Prostate gland (tissue), 2 donors: ENCODE results near the gene ACTR1A. TPM values are rescaled to one million over a fixed set of nuclear protein-coding genes. Genes with fewer than 3 reads are reported as not detected.

Source experiments
- DNase-seq: peaks from one replicate; pipeline ENCODE4 v3.0.0-alpha.2; 2019; ENCODE audit warnings: low spot score
- H3K27ac ChIP-seq, 2 donors: fragments of 200-600 bp; sonication (generic); 2 replicates each; pipeline ENCODE4 v1.5.1; 2017 to 2019
- H3K27me3 ChIP-seq: fragments of 200-600 bp; sonication (generic); replicated peaks from 2 replicates; pipeline ENCODE4 v1.5.1; 2019; ENCODE audit not compliant: insufficient read depth
- H3K36me3 ChIP-seq, 2 donors: fragments of 200-600 bp; sonication (generic); 1 replicate in 1 of 2; 2 replicates in 1 of 2; pipeline versions ENCODE4 v1.5.1 to v1.8.1; 2017 to 2019
- H3K4me1 ChIP-seq: fragments of 200-600 bp; sonication (generic); replicated peaks from 2 replicates; pipeline ENCODE4 v1.5.1; 2019
- H3K4me3 ChIP-seq, 2 donors: fragments of 200-600 bp; sonication (generic); 2 replicates each; pipeline ENCODE4 v1.5.1; 2017 to 2019
- H3K9me3 ChIP-seq: fragments of 200-600 bp; sonication (generic); 2 replicates; pipeline ENCODE4 v1.5.1; 2017
- POLR2A ChIP-seq: fragments of 450-650 bp; IDR thresholded peaks from one replicate; pipeline ENCODE4 v1.6.1; 2016; ENCODE audit warnings: antibody characterized with exemption, mild to moderate bottlenecking
- POLR2AphosphoS5 ChIP-seq: sonication (generic); formaldehyde crosslinking; IDR thresholded peaks from one replicate; pipeline ENCODE4 v1.6.1; 2017; ENCODE audit warnings: antibody characterized with exemption
- WGBS: methylation state at CpG from one replicate; pipeline ENCODE4 v1.1.5; 2018; 5-methylcytosine and 5-hydroxymethylcytosine counted together
- intact Hi-C: fragments of 100-400 bp; cut with DNase I; formaldehyde crosslinking; loops from one replicate; pipeline ENCODE4 v1.14.2; 2022
- total RNA-seq, 2 donors: library from RNA; depleted of rRNA; stranded (reverse); fragments of >200 nt; gene quantifications; one replicate each; pipeline ENCODE4 v1.1.0, GENCODE V29; 2016
- TF ChIP-seq, protein P1 (sequence below), 4 experiments: fragments of 200-600 bp in 2 of 4; fragments of 450-650 bp in 2 of 4; sonication (generic) in 2 of 4; IDR thresholded peaks; 1 replicate in 3 of 4; 2 replicates in 1 of 4; pipeline ENCODE4 v1.5.1; 2016 to 2019; ENCODE audit warnings: antibody characterized with exemption in 4 of 4, mild to moderate bottlenecking in 2 of 4, moderate library complexity in 2 of 4

Gene ACTR1A
- total RNA-seq, 2 donors from 2014 or later, result 75.6 to 95.9 TPM

DNA sequence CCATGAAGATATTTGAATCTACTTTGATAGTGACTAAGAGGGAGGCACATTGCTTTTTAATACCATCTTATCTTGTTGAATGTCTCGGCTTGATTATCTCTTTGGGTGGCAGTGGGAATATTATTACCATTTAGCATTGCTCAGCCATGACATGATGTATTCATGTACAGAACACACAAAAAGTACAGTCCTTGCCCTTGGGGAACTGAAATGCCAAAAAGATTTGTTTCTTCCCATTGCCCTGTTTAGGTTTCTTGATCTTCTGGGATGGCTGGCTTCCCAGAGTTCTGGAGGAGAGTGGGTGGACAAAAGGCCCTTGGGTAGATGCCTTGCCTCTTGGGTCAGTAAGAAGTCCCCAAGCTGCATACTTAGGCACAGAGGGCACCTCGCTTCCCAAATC lies 25.0 kb upstream of the ACTR1A start:
- WGBS, result 87% methylated on average over 2 of the region's 2 CpGs
- intact Hi-C loops, result no loop called here
- TF ChIP-seq, protein P1, sequence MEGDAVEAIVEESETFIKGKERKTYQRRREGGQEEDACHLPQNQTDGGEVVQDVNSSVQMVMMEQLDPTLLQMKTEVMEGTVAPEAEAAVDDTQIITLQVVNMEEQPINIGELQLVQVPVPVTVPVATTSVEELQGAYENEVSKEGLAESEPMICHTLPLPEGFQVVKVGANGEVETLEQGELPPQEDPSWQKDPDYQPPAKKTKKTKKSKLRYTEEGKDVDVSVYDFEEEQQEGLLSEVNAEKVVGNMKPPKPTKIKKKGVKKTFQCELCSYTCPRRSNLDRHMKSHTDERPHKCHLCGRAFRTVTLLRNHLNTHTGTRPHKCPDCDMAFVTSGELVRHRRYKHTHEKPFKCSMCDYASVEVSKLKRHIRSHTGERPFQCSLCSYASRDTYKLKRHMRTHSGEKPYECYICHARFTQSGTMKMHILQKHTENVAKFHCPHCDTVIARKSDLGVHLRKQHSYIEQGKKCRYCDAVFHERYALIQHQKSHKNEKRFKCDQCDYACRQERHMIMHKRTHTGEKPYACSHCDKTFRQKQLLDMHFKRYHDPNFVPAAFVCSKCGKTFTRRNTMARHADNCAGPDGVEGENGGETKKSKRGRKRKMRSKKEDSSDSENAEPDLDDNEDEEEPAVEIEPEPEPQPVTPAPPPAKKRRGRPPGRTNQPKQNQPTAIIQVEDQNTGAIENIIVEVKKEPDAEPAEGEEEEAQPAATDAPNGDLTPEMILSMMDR (IDR thresholded peaks at IDR 0.05), result no peak
- TF ChIP-seq POLR2AphosphoS5 (no peak), POLR2A (no peak)

DNA sequence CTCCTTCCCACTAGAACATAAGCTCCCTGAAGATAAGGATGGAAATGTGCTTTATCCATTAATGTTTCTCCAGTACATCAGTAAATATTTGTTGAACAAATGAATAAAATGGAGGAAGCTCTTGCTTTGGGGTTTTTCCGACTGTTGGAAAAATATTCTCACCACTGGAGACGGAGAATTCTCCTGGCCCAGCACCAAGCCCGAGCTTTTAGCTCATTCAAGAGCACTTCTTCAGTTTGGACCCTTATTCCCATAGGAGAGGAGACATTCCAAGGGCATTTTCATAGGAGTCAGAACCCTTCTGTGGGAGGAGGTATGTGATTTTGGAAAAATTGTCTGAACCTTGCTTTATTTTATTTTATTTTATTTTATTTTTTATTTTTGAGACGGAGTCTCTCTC lies 22.2 kb upstream of the ACTR1A start:
- no peak overlapping the region for H3K4me3 ChIP-seq
- H3K36me3 ChIP-seq, result no peaks in the 10 kb centered on the region
- DNase-seq, result no peak
- no peaks in the 10 kb centered on the region for H3K27me3 ChIP-seq
- no peak overlapping the region for H3K27ac ChIP-seq
- intact Hi-C loops, result no loop called here
- 79% methylated on average over 4 of the region's 4 CpGs for WGBS
- no peaks in the 10 kb centered on the region for H3K4me1 ChIP-seq
- TF ChIP-seq POLR2AphosphoS5 (no peak), POLR2A (no peak)
- TF ChIP-seq, protein P1 (IDR thresholded peaks at IDR 0.05), result no peak
- H3K9me3 ChIP-seq, result no peaks in the 10 kb centered on the region

More for the DNA sequence above, 25.0 kb upstream of the ACTR1A start:
- no peaks in the 10 kb centered on the region for H3K9me3 ChIP-seq
- DNase-seq, result no peak
- no peaks in the 10 kb centered on the region for H3K27me3 ChIP-seq
- no peak overlapping the region for H3K4me3 ChIP-seq
- H3K36me3 ChIP-seq, result no peaks in the 10 kb centered on the region
- no peak overlapping the region for H3K27ac ChIP-seq
- no peaks in the 10 kb centered on the region for H3K4me1 ChIP-seq

DNA sequence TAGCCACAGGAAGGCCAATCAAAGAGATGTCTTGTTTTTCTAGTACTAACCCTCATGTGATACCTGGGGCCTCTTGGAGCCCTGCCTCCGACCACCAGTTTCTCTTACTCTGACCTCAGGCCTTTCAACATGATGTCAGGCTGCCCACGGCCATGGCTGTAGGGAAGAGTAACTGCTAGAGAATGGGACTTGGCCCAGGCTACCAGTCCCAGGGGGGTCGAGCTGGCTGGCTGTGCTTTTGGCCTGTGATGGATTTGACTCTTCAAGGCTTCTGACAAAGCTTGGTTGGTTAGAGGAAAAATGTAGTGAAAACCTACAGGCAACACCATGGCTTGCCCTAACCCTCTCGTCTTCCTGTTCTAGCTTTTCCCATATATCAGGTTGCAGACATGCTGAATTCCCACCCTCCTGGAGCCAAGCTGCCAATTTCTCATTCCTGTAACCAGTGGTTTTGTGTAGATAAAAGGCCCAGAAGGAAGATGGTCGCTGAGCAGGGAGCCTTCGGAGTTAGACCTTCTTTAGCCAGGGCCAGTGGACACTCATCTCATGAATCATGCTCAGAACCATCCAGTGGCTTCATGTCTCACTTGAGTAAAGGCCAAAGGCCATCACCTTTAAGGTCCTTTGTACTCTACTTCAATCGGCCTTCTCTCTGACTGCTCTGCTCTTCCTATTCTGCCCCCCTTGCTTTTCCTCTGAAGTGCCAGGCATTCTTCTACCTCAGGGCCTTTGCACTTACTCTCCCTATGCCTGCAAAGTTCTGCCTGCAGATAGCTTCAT lies 20.9 kb upstream of the ACTR1A start:
- no peak for TF ChIP-seq POLR2A
- TF ChIP-seq, protein P1 (IDR thresholded peaks at IDR 0.05), result no peak
- TF ChIP-seq POLR2AphosphoS5, result no peak
- intact Hi-C loops, result no loop called here
- Histone ChIP-seq H3K27ac (no peak overlapping the region), H3K27me3 (no peaks in the 10 kb centered on the region), H3K36me3 (no peaks in the 10 kb centered on the region), H3K4me3 (no peak overlapping the region), H3K9me3 (no peaks in the 10 kb centered on the region), H3K4me1 (no peaks in the 10 kb centered on the region)
- WGBS, result 80% methylated on average over 7 of the region's 7 CpGs
- DNase-seq, result no peak

DNA sequence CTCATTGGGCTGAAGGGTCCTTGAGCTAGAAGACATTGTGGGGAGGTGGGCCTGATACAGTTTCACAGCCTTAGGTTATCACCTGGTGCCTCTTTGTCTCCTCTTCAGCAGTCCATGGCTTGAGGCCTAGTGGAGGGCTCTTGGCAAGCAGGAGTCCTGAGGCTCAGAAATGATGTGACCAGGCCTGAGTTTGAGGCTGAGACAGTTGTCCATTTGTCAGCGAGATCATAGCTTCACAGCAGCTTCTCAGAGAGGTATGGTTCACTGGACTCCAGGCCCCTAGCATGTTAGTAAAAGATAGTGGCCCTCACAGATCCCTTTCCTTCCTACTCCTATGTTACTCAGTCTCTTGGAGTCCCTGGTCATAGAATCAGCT lies 20.4 kb upstream of the ACTR1A start:
- Histone ChIP-seq H3K9me3 (no peaks in the 10 kb centered on the region), H3K4me1 (no peaks in the 10 kb centered on the region), H3K27me3 (no peaks in the 10 kb centered on the region), H3K36me3 (no peaks in the 10 kb centered on the region), H3K27ac (no peak overlapping the region), H3K4me3 (no peak overlapping the region)
- 100% methylated on average over 1 of the region's 1 CpG for WGBS
- no peak for DNase-seq
- intact Hi-C loops, result no loop called here
- TF ChIP-seq, protein P1 (IDR thresholded peaks at IDR 0.05), result no peak
- TF ChIP-seq POLR2AphosphoS5, result no peak
- TF ChIP-seq POLR2A, result no peak

DNA sequence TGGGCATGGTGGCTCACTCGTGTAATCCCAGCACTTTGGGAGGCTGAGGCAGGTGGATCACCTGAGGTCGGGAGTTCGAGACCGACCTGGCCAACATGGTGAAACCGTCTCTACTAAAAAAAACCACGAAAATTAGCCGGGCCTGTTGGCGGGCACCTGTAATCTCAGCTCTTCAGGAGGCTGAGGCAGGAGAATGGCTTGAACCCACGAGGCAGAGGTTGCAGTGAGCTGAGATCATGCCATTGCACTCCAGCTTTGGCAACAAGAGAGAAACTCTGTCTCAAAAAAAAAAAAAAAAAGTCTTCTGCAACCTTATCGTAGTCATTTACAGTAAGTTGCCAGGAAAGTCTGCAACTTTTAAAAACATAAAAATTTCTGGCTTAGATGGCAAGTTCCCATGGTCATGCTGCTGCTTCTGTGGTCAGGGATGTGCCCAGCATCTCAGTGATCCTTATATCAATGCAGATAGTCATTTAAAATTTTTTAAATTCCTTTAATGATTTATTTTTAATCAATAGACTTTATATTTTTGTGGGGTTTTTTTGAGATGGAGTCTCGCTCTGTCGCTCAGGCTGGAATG lies 16.8 kb upstream of the ACTR1A start:
- intact Hi-C loops, result no loop called here
- no peak for TF ChIP-seq POLR2A
- TF ChIP-seq, protein P1 (IDR thresholded peaks at IDR 0.05), result no peak
- no peak overlapping the region for H3K27ac ChIP-seq
- 90% methylated on average over 12 of the region's 12 CpGs for WGBS
- H3K9me3 ChIP-seq, result no peaks in the 10 kb centered on the region
- H3K4me3 ChIP-seq, result no peak overlapping the region
- no peaks in the 10 kb centered on the region for H3K36me3 ChIP-seq
- no peaks in the 10 kb centered on the region for H3K4me1 ChIP-seq
- no peaks in the 10 kb centered on the region for H3K27me3 ChIP-seq
- no peak for DNase-seq
